ENCODE data around the gene BUD23. TPM values are rescaled to one million over a fixed set of nuclear protein-coding genes. Genes with fewer than 3 reads are reported as not detected.

Gene BUD23
- total and polyA plus RNA-seq, 9 of the 15 experiments (the other 6 are each of a cell fraction or from before 2014, with no cell fraction given) = 79.5 to 270 (median 150) TPM

DNA sequence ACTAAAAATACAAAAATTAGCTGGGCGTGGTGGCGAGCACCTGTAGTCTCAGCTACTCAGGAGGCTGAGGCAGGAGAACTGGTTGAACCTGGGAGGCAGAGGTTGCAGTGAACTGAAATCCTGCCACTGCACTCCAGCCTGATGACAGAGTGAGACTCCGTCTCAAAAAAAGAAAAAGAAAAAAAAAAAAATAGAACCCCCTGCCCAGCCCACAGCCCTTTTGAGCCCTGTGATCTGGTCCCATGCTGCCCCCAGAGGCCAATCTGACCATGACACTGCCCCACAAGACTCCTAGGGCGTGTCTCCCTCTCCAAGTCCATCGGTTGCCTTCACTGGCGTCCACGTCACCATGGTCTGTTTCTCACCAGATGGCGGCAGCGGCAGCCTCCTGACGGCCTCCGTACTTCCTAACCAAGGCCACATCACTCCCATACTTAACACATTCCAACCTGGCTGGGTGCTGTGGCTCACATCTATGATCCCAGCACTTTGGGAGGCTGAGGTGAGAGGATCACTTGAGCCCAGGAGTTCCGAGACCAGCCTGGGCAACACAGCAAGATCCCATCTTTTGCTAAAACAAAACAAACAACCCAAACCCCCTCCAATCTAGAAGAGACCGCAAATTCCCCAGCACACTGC, 18.1 kb downstream of the BUD23 start (continued):
- no peak for TF ChIP-seq GABPB1 (CRISPR knock-in tag; IDR thresholded peaks at IDR 0.05)
- no peak for TF ChIP-seq ZNF695 (CRISPR knock-in tag; IDR thresholded peaks at IDR 0.05)
- TF ChIP-seq BHLHE40 (IDR thresholded peaks at IDR 0.05; ENCODE audit: low read length) = no peak

DNA sequence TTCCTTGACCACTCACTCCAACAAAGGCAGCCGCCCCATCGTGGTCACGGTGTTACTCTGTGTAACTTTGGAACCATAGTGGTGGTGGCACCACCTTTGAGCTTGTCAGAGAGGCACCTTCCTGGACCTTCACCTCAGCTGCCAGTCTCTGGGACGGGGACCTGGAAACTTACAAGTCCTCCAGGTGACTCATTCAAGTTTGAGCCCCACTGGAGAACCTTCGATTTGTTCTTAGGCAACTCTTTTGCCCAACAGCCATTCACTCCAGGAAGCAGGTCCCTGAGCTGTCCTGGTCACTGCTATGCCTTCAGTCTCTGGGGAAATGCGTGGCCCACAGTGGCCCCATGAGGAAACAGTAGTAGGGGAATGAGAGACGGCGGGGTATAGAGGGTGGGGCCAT, 18.8 kb downstream of the BUD23 start:
- 85% methylated on average over 8 of the region's 8 CpGs for WGBS (ENCODE audit: insufficient coverage, low coverage, missing lambda C conversion rate)
- CTCF ChIA-PET (ENCODE audit: low intra/inter-chr PET ratio) = interaction anchor here (0.6 to 0.8 kb wide), 2 partner anchors 16 to 35 kb away, joined by 3 to 4 read pairs; partner anchors contain the start of gene VPS37D
- no peaks in the 10 kb centered on the region for H3K9me1 ChIP-seq (ENCODE audit: control insufficient read depth, insufficient read depth, low read length)
- H3K9me3 ChIP-seq (replicated peaks; ENCODE audit: control insufficient read depth, insufficient read depth, low read depth, low read length) = no peaks in the 10 kb centered on the region
- no peaks in the 10 kb centered on the region; a peak in 1 of 5 replicates for H3K27me3 ChIP-seq (ENCODE audit: control insufficient read depth in 2 of 2, insufficient read depth in 2 of 2, low read length in 2 of 2)
- BruUV-seq (replicated peaks) = no TSS peak
- H3K9ac ChIP-seq (ENCODE audit: insufficient read depth in 1 of 2, low read depth in 2 of 2, low read length in 2 of 2) = no peak overlapping the region
- H3K36me3 ChIP-seq (ENCODE audit: control insufficient read depth, insufficient read depth, low read length) = peaks cover 48% of the 10 kb centered on the region; the same call in 2 of the 3 replicates
- H3K4me3 ChIP-seq = no peak overlapping the region
- no peak for DNase-seq (ENCODE audit: extremely low read depth in 1 of 4, low spot score in 3 of 4)
- POLR2A ChIA-PET = interaction anchor here (0.5 to 2.1 kb wide), 9 partner anchors 9 to 91 kb away, joined by 3 to 7 read pairs (median 4); partner anchors contain the start of gene STX1A
- in situ Hi-C loops (cut with MboI) (no loop called here), intact Hi-C loops (cut with micrococcal nuclease) (no loop called here)
- ATAC-seq = no peak
- peaks cover 20 to 67% of the 10 kb centered on the region in 2 experiments; a peak in 4 of 5 replicates for H3K4me1 ChIP-seq (replicated peaks in 1 of 2; ENCODE audit: control insufficient read depth in 2 of 2, insufficient read depth in 2 of 2, low read length in 2 of 2)
- no peak overlapping the region for H3K4me2 ChIP-seq (ENCODE audit: insufficient read depth, low read length)
- no peak overlapping the region for H3K27ac ChIP-seq (ENCODE audit: extremely low read depth, low read depth, low read length)
- peaks cover 30% of the 10 kb centered on the region for H4K20me1 ChIP-seq (replicated peaks; ENCODE audit: control insufficient read depth, insufficient read depth, low read length)
- H3K79me2 ChIP-seq (ENCODE audit: control insufficient read depth, insufficient read depth, low read length) = no peaks in the 10 kb centered on the region
- no peak for FAIRE-seq
- no peak overlapping the region for H2AFZ ChIP-seq (ENCODE audit: low read depth, low read length)
- no peak for TF ChIP-seq POLR3G (IDR thresholded peaks at IDR 0.05; ENCODE audit: extremely low read depth, insufficient read length, insufficient replicate concordance)
- TF ChIP-seq, protein P1, sequence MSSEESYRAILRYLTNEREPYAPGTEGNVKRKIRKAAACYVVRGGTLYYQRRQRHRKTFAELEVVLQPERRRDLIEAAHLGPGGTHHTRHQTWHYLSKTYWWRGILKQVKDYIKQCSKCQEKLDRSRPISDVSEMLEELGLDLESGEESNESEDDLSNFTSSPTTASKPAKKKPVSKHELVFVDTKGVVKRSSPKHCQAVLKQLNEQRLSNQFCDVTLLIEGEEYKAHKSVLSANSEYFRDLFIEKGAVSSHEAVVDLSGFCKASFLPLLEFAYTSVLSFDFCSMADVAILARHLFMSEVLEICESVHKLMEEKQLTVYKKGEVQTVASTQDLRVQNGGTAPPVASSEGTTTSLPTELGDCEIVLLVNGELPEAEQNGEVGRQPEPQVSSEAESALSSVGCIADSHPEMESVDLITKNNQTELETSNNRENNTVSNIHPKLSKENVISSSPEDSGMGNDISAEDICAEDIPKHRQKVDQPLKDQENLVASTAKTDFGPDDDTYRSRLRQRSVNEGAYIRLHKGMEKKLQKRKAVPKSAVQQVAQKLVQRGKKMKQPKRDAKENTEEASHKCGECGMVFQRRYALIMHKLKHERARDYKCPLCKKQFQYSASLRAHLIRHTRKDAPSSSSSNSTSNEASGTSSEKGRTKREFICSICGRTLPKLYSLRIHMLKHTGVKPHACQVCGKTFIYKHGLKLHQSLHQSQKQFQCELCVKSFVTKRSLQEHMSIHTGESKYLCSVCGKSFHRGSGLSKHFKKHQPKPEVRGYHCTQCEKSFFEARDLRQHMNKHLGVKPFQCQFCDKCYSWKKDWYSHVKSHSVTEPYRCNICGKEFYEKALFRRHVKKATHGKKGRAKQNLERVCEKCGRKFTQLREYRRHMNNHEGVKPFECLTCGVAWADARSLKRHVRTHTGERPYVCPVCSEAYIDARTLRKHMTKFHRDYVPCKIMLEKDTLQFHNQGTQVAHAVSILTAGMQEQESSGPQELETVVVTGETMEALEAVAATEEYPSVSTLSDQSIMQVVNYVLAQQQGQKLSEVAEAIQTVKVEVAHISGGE (CRISPR knock-in tag; IDR thresholded peaks at IDR 0.05) = no peak
- TF ChIP-seq, protein P2, sequence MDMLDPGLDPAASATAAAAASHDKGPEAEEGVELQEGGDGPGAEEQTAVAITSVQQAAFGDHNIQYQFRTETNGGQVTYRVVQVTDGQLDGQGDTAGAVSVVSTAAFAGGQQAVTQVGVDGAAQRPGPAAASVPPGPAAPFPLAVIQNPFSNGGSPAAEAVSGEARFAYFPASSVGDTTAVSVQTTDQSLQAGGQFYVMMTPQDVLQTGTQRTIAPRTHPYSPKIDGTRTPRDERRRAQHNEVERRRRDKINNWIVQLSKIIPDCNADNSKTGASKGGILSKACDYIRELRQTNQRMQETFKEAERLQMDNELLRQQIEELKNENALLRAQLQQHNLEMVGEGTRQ (CRISPR knock-in tag; IDR thresholded peaks at IDR 0.05) = no peak
- TF ChIP-seq, protein P3, sequence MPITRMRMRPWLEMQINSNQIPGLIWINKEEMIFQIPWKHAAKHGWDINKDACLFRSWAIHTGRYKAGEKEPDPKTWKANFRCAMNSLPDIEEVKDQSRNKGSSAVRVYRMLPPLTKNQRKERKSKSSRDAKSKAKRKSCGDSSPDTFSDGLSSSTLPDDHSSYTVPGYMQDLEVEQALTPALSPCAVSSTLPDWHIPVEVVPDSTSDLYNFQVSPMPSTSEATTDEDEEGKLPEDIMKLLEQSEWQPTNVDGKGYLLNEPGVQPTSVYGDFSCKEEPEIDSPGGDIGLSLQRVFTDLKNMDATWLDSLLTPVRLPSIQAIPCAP (CRISPR knock-in tag; IDR thresholded peaks at IDR 0.05; ENCODE audit: borderline replicate concordance) = no peak
- no peak for TF ChIP-seq RUNX1 (IDR thresholded peaks at IDR 0.05; ENCODE audit: low read depth)
- no peak for TF ChIP-seq ZNF561 (CRISPR knock-in tag; conservative IDR thresholded peaks at IDR 0.05)
- no peak for TF ChIP-seq GTF2A2 (tag; IDR thresholded peaks at IDR 0.05)
- no peak for TF ChIP-seq NCOA2 (IDR thresholded peaks at IDR 0.05; ENCODE audit: partially characterized antibody in 2 of 2)
- TF ChIP-seq SAFB2 (IDR thresholded peaks at IDR 0.05; ENCODE audit: borderline replicate concordance, low read depth, low read length, severe bottlenecking) = no peak
- TF ChIP-seq SMAD4 (CRISPR knock-in tag; conservative IDR thresholded peaks at IDR 0.05) = no peak
- no peak for TF ChIP-seq FOXA3 (CRISPR knock-in tag; conservative IDR thresholded peaks at IDR 0.05 in 1 of 2, IDR thresholded peaks at IDR 0.05 in 1 of 2)
- TF ChIP-seq ZNF212 (CRISPR knock-in tag; IDR thresholded peaks at IDR 0.05) = no peak
